ENCODE data around the gene OGFOD1.

DNA sequence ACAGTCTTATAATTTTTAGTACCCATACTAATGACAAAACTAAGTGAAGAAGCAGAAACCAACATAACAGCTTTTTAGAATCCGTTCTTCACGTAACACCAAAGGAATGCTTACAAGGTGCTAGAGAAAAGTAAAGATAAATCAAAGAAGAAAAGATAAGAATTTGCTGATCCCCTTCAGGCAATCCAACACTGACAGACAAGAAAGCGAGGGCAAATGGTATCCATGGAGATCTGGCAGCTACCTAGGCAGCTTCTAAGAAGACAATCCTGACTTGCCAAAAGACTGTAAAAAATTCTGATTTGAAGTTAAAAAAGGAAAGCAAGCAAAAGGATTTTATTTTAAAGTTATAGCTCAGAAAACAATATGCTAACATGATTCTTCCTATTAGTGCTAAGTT lies 53.8 kb downstream of the OGFOD1 start:
- TF ChIP-seq CTCF (IDR thresholded peaks at IDR 0.05; ENCODE audit: insufficient read depth, low read length) (no peak), POLR2AphosphoS5 (IDR thresholded peaks at IDR 0.05; ENCODE audit: low read depth) (no peak), REST (IDR thresholded peaks at IDR 0.05; ENCODE audit: insufficient replicate concordance, low read depth) (no peak)
